GM21528 (cell line): ENCODE results near the gene FEM1C.

Experiments
- ATAC-seq: cut with Tn5 transposase; IDR thresholded peaks from one replicate; pipeline ENCODE4 v1.9.1; 2021; ENCODE audit warnings: mild to moderate bottlenecking, moderate library complexity; ENCODE audit not compliant: unreplicated experiment, low FRiP score

FEM1C gene

GRCh38 chr5:115544436-115545350 is at the start of gene FEM1C:
FEM1C (minus strand) TSS chr5:115544775; CDS start chr5:115543493, 1,282 bp downstream.
- ATAC-seq, result peak; percentile 98

- no peak for ATAC-seq
These were observed 44.5 kb upstream of the FEM1C start for GRCh38 chr5:115589043-115589442.

- ATAC-seq, result no peak
These were observed 44.1 kb upstream of the FEM1C start for GRCh38 chr5:115588640-115589039.

- no peak for ATAC-seq
These were observed 42.1 kb upstream of the FEM1C start for GRCh38 chr5:115586525-115587146.

GRCh38 chr5:115585265-115585664 is 40.7 kb upstream of the FEM1C start:
- no peak for ATAC-seq

GRCh38 chr5:115584501-115584900 is 39.9 kb upstream of the FEM1C start:
- no peak for ATAC-seq

- ATAC-seq, result no peak
These were observed 38.9 kb upstream of the FEM1C start for GRCh38 chr5:115583474-115583873.

GRCh38 chr5:115580941-115581340 is 36.4 kb upstream of the FEM1C start:
- ATAC-seq, result no peak

GRCh38 chr5:115579747-115580173 is 35.2 kb upstream of the FEM1C start:
- ATAC-seq, result peak; percentile 60

GRCh38 chr5:115579216-115579615 is 34.6 kb upstream of the FEM1C start:
- ATAC-seq, result peak; percentile 7

GRCh38 chr5:115578657-115579056 is 34.1 kb upstream of the FEM1C start:
- peak; percentile 68 for ATAC-seq

- no peak for ATAC-seq
These were observed 33.2 kb upstream of the FEM1C start for GRCh38 chr5:115577741-115578140.

- no peak for ATAC-seq
These were observed 32.8 kb upstream of the FEM1C start for GRCh38 chr5:115577329-115577728.

- ATAC-seq, result no peak
These were observed 30.8 kb upstream of the FEM1C start for GRCh38 chr5:115575167-115576070.

- no peak for ATAC-seq
These were observed 28.6 kb upstream of the FEM1C start for GRCh38 chr5:115573133-115573532.

- no peak for ATAC-seq
These were observed 26.9 kb upstream of the FEM1C start for GRCh38 chr5:115571441-115571878.

GRCh38 chr5:115568668-115569067 is 24.1 kb upstream of the FEM1C start:
- ATAC-seq, result no peak

- no peak for ATAC-seq
These were observed 20.7 kb upstream of the FEM1C start for GRCh38 chr5:115565233-115565632.

- ATAC-seq, result no peak
These were observed 16.6 kb upstream of the FEM1C start for GRCh38 chr5:115561176-115561575.

GRCh38 chr5:115559524-115559923 is 14.9 kb upstream of the FEM1C start:
- no peak for ATAC-seq
